ACC112 (cell line): ENCODE results near the gene MYMX.

Experiments
- H2AFZ ChIP-seq: fragments of 200-600 bp; sonication (generic); one replicate; pipeline ENCODE4 v1.6.0; 2017; ENCODE audit warnings: antibody characterized with exemption, low read length; ENCODE audit not compliant: unreplicated experiment
- H3K27ac ChIP-seq: fragments of 200-600 bp; sonication (generic); 2 replicates; pipeline ENCODE4 v1.5.1; 2014; ENCODE audit warnings: low read depth, mild to moderate bottlenecking, antibody characterized with exemption, low read length, moderate library complexity
- H3K27me3 ChIP-seq: fragments of 200-600 bp; sonication (generic); 2 replicates; pipeline ENCODE4 v1.6.1; 2014; ENCODE audit warnings: mild to moderate bottlenecking, antibody characterized with exemption, low read length, moderate library complexity, mixed read lengths; ENCODE audit not compliant: insufficient read depth
- H3K36me3 ChIP-seq: fragments of 200-600 bp; sonication (generic); 2 replicates; pipeline ENCODE4 v1.6.1; 2016; ENCODE audit warnings: mild to moderate bottlenecking, antibody characterized with exemption, low read length, moderate library complexity, mixed read lengths; ENCODE audit not compliant: insufficient read depth
- H3K4me1 ChIP-seq: fragments of 200-600 bp; sonication (generic); one replicate; pipeline ENCODE4 v1.6.1; 2016; ENCODE audit warnings: low read length, mixed read lengths; ENCODE audit not compliant: insufficient read depth, unreplicated experiment, control insufficient read depth
- H3K4me3 ChIP-seq: fragments of 200-600 bp; sonication (generic); 2 replicates; pipeline ENCODE4 v1.5.1; 2014; ENCODE audit warnings: mild to moderate bottlenecking, low read depth, low read length
- H3K79me2 ChIP-seq: fragments of 200-600 bp; sonication (generic); one replicate; pipeline ENCODE4 v1.6.0; 2016; ENCODE audit warnings: low read length; ENCODE audit not compliant: control insufficient read depth, unreplicated experiment, insufficient read depth

MYMX gene

GRCh38 chr6:44220913-44221290 is 4.2 kb downstream of the MYMX start:
- no peaks in the 10 kb centered on the region for H3K27me3 ChIP-seq
- peaks cover 14% of the 10 kb centered on the region for H3K79me2 ChIP-seq
- no peak overlapping the region for H3K4me3 ChIP-seq
- peaks cover 44% of the 10 kb centered on the region for H3K4me1 ChIP-seq
- H3K36me3 ChIP-seq, result no peaks in the 10 kb centered on the region
- H3K27ac ChIP-seq, result peak overlapping the region; percentile 60
- no peak overlapping the region for H2AFZ ChIP-seq

- Histone ChIP-seq H2AFZ (no peak overlapping the region), H3K27ac (peak overlapping the region; percentile 60), H3K27me3 (no peaks in the 10 kb centered on the region), H3K4me3 (peak overlapping the region; percentile 60), H3K36me3 (no peaks in the 10 kb centered on the region), H3K4me1 (peaks cover 44% of the 10 kb centered on the region), H3K79me2 (peaks cover 20% of the 10 kb centered on the region)
These were observed 4.7 kb downstream of the MYMX start for GRCh38 chr6:44221291-44221960.

GRCh38 chr6:44221961-44222335 is 5.2 kb downstream of the MYMX start:
- Histone ChIP-seq H3K27ac (peak overlapping the region; percentile 59; the same call in 1 of the 2 replicates), H3K27me3 (no peaks in the 10 kb centered on the region), H3K4me1 (peaks cover 42% of the 10 kb centered on the region), H3K4me3 (peak overlapping the region; percentile 60), H2AFZ (no peak overlapping the region), H3K36me3 (no peaks in the 10 kb centered on the region), H3K79me2 (peaks cover 22% of the 10 kb centered on the region)

- Histone ChIP-seq H3K36me3 (no peaks in the 10 kb centered on the region), H3K4me3 (peak overlapping the region; percentile 76), H3K4me1 (peaks cover 34% of the 10 kb centered on the region), H3K79me2 (peaks cover 22% of the 10 kb centered on the region), H2AFZ (peak overlapping the region; percentile 48), H3K27ac (no peak overlapping the region), H3K27me3 (no peaks in the 10 kb centered on the region)
These were observed 6.0 kb downstream of the MYMX start for GRCh38 chr6:44222486-44223318.

- no peak within 1 kb of the TSS for H3K27ac ChIP-seq
- no peaks in the 10 kb centered on the region for H3K27me3 ChIP-seq
- peak within 1 kb of the TSS; percentile 73 for H2AFZ ChIP-seq
- peak within 1 kb of the TSS; percentile 76 for H3K4me3 ChIP-seq
- peaks cover 27% of the 10 kb centered on the region for H3K4me1 ChIP-seq
- H3K36me3 ChIP-seq, result no peaks in the 10 kb centered on the region
- H3K79me2 ChIP-seq, result peaks cover 22% of the 10 kb centered on the region
These were observed 6.7 kb downstream of the MYMX start, which contains the start of gene SLC29A1 for GRCh38 chr6:44223319-44224028. SLC29A1 (plus strand) TSS chr6:44223595; CDS start chr6:44227314, 3,719 bp downstream.

- Histone ChIP-seq H3K27ac (no peak overlapping the region), H3K4me3 (peak overlapping the region; percentile 76), H3K4me1 (peaks cover 25% of the 10 kb centered on the region), H3K36me3 (no peaks in the 10 kb centered on the region), H2AFZ (peak overlapping the region; percentile 73), H3K27me3 (no peaks in the 10 kb centered on the region), H3K79me2 (peaks cover 22% of the 10 kb centered on the region)
These were observed 7.6 kb downstream of the MYMX start for GRCh38 chr6:44224029-44224964.

- Histone ChIP-seq H2AFZ (no peak overlapping the region), H3K79me2 (peaks cover 22% of the 10 kb centered on the region), H3K36me3 (no peaks in the 10 kb centered on the region), H3K4me1 (peaks cover 25% of the 10 kb centered on the region), H3K27ac (no peak overlapping the region), H3K4me3 (peak overlapping the region; percentile 76; the same call in 1 of the 2 replicates), H3K27me3 (no peaks in the 10 kb centered on the region)
These were observed 8.2 kb downstream of the MYMX start for GRCh38 chr6:44224965-44225305.

- Histone ChIP-seq H3K36me3 (no peaks in the 10 kb centered on the region), H3K27ac (no peak overlapping the region), H3K4me3 (no peak overlapping the region), H3K27me3 (no peaks in the 10 kb centered on the region), H2AFZ (no peak overlapping the region), H3K79me2 (peaks cover 22% of the 10 kb centered on the region), H3K4me1 (peaks cover 25% of the 10 kb centered on the region)
These were observed 9.0 kb downstream of the MYMX start for GRCh38 chr6:44225579-44226325.

GRCh38 chr6:44226368-44227147 is 9.8 kb downstream of the MYMX start:
- Histone ChIP-seq H2AFZ (no peak overlapping the region), H3K4me3 (no peak overlapping the region), H3K4me1 (peaks cover 19% of the 10 kb centered on the region), H3K36me3 (no peaks in the 10 kb centered on the region), H3K27ac (no peak overlapping the region), H3K27me3 (no peaks in the 10 kb centered on the region), H3K79me2 (peaks cover 22% of the 10 kb centered on the region)
